Stomach (tissue), 4 donors: Measurements from ENCODE around the gene PLK5.

Experiments used
- POLR2A ChIP-seq, 4 donors: fragments of 450-650 bp; IDR thresholded peaks; one replicate each; pipeline ENCODE4 v1.6.1; 2016; ENCODE audit warnings: antibody characterized with exemption in 4 of 4, control low read depth in 2 of 4, mild to moderate bottlenecking in 1 of 4, moderate library complexity in 1 of 4
- TF ChIP-seq, protein P1 (sequence below), 7 experiments: fragments of 450-650 bp in 4 of 7; fragments of 200-600 bp in 3 of 7; sonication (generic) in 3 of 7; IDR thresholded peaks; one replicate each; pipeline ENCODE4 v1.5.1; 2016 to 2019; ENCODE audit warnings: antibody characterized with exemption in 7 of 7, control low read depth in 2 of 7, mild to moderate bottlenecking in 1 of 7

DNA sequence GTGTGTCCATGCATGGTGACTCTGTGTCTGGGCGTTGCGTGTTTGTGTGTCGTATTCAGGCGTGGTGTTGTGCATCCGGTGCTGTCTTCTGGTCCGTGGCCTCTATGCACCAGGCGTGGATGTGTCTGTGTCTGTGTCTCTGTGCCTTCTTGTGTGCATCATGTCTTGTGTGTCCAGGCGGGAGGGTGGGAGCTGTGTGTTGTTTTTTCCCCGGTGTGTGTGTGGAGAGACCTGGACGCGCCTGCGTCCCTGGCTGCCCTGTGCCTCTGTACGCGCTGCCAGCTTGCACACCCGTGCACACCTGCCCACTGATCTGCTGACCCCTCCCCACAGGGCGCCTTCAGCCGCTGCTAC lies 1.1 kb downstream of the PLK5 start:
- TF ChIP-seq, protein P1, sequence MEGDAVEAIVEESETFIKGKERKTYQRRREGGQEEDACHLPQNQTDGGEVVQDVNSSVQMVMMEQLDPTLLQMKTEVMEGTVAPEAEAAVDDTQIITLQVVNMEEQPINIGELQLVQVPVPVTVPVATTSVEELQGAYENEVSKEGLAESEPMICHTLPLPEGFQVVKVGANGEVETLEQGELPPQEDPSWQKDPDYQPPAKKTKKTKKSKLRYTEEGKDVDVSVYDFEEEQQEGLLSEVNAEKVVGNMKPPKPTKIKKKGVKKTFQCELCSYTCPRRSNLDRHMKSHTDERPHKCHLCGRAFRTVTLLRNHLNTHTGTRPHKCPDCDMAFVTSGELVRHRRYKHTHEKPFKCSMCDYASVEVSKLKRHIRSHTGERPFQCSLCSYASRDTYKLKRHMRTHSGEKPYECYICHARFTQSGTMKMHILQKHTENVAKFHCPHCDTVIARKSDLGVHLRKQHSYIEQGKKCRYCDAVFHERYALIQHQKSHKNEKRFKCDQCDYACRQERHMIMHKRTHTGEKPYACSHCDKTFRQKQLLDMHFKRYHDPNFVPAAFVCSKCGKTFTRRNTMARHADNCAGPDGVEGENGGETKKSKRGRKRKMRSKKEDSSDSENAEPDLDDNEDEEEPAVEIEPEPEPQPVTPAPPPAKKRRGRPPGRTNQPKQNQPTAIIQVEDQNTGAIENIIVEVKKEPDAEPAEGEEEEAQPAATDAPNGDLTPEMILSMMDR (IDR thresholded peaks at IDR 0.05) = no peak
- no peak for TF ChIP-seq POLR2A (IDR thresholded peaks at IDR 0.05)
